Measurements from ENCODE around the gene VGF.

VGF gene

DNA sequence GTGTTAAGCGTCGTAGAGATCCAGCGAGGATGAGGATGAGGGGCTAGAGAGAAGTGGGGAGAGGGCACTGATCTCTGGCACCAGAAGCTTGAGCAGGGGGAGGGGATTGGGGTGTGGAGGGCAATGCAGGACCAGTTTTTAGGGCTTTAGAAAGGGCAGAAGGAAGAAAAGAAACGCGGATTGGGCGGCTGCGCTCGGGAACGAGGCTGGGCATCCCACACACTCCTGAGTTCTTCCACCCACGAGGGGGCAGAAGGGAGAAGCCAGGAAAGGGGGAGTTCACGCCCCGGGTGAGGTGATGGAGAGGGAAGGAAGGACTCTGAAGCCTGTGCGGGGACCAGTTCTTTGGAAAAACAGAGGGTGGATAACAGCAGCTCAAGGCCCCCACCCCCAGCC is 6.1 kb upstream of the VGF start:
- no peak overlapping the region for H3K9ac ChIP-seq
- peaks cover 96% of the 10 kb centered on the region for H3K27me3 ChIP-seq (ENCODE audit: insufficient read depth, low read depth)
- H3K27ac ChIP-seq = no peak overlapping the region
- H3K79me2 ChIP-seq (ENCODE audit: insufficient read depth, low read depth) = no peaks in the 10 kb centered on the region
- H2AFZ ChIP-seq (ENCODE audit: low read depth) = no peak overlapping the region
- H3K36me3 ChIP-seq (ENCODE audit: insufficient read depth) = no peaks in the 10 kb centered on the region
- TF ChIP-seq, protein P1, sequence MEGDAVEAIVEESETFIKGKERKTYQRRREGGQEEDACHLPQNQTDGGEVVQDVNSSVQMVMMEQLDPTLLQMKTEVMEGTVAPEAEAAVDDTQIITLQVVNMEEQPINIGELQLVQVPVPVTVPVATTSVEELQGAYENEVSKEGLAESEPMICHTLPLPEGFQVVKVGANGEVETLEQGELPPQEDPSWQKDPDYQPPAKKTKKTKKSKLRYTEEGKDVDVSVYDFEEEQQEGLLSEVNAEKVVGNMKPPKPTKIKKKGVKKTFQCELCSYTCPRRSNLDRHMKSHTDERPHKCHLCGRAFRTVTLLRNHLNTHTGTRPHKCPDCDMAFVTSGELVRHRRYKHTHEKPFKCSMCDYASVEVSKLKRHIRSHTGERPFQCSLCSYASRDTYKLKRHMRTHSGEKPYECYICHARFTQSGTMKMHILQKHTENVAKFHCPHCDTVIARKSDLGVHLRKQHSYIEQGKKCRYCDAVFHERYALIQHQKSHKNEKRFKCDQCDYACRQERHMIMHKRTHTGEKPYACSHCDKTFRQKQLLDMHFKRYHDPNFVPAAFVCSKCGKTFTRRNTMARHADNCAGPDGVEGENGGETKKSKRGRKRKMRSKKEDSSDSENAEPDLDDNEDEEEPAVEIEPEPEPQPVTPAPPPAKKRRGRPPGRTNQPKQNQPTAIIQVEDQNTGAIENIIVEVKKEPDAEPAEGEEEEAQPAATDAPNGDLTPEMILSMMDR (conservative IDR thresholded peaks at IDR 0.05; ENCODE audit: low read depth, low read length) = no peak
- no peak overlapping the region for H3K4me2 ChIP-seq
- H4K20me1 ChIP-seq (ENCODE audit: insufficient read depth) = no peaks in the 10 kb centered on the region
- no peak overlapping the region for H3K4me3 ChIP-seq (IDR thresholded peaks at IDR 0.05; ENCODE audit: insufficient read depth, low read depth, low read length)
- peaks cover 7% of the 10 kb centered on the region for H3K4me1 ChIP-seq (ENCODE audit: low read depth, poor library complexity, severe bottlenecking)

DNA sequence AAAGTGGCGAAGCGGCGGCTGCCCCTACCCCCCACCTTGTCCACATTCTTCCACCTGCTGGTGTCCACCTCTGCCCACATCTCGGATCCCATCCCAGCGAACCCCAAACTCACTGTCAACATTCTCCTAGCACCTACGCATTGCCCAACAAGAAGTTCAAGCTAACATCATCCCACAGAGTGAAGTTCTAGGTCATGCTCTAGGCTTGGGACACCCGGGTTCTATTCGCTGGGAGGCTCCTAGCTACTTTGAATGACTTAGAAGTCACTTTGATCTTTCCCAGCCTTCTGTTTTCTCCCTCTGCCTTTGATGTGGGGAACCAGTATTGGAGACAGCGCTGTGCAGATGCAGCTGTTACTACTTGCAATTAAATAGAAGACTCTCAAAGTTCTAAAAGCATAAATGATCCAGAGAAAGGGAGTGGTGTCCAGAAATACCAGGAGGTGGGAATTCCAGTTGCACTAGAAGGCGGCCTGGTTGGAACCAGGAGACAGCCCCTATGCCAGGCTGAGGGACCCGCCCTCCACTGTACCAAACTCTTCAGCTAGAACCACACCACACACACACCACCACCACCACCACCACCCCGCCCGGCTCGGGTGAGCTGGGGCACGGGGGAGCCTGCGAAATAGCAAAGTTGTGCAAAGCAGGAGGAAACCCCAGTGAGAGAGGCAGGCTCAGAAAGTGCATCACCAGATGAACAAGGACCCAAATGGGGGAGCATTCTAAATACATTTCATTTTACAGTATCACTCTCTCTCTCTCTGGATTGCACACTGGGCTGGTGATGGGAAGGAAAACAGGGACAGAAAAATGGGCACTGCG is 5.5 kb upstream of the VGF start:
- Histone ChIP-seq H3K4me3 (IDR thresholded peaks at IDR 0.05; ENCODE audit: insufficient read depth, low read depth, low read length) (no peak overlapping the region), H3K79me2 (ENCODE audit: insufficient read depth, low read depth) (no peaks in the 10 kb centered on the region), H3K27ac (no peak overlapping the region), H2AFZ (ENCODE audit: low read depth) (no peak overlapping the region), H3K4me1 (ENCODE audit: low read depth, poor library complexity, severe bottlenecking) (peaks cover 9% of the 10 kb centered on the region), H4K20me1 (ENCODE audit: insufficient read depth) (no peaks in the 10 kb centered on the region), H3K27me3 (ENCODE audit: insufficient read depth, low read depth) (peaks cover 96% of the 10 kb centered on the region), H3K4me2 (no peak overlapping the region), H3K36me3 (ENCODE audit: insufficient read depth) (no peaks in the 10 kb centered on the region), H3K9ac (no peak overlapping the region)
- TF ChIP-seq, protein P1 (conservative IDR thresholded peaks at IDR 0.05; ENCODE audit: low read depth, low read length) = no peak

DNA sequence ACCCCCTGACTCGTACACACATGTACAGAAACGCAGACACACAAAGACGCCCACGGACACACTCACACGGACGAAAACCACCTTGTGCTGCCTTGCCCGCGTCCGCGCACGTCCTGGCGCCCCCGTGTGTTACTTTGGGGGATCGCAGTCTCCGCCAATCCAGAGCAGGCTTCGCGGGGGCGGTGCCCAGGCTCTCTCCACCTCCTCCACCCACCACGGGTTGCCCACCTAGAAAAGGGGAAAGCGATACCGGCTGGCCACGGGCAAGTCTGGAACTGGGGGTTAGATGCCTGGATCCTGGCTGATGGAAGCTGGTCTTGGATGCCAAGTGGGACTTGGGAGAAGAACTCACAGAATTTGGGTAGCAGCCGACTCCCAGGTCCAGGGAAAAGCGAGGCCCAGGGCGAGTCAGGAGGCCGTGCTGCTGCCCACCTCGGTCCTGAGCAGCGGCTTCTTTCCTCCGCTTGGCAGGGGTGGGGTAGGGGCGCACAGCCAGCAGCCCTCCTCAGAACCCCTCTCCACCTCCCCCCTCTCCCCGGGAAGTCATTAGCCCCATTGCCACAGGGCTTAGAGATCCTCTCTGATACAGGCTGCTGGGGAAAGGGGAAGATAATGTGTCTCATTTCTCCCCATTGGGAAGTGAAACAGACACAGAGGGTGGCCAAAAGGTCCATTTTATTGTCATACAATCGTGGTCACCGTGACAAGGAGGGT is 4.6 kb upstream of the VGF start:
- Histone ChIP-seq H3K4me3 (IDR thresholded peaks at IDR 0.05; ENCODE audit: insufficient read depth, low read depth, low read length) (no peak overlapping the region), H3K9ac (no peak overlapping the region), H3K79me2 (ENCODE audit: insufficient read depth, low read depth) (no peaks in the 10 kb centered on the region), H3K36me3 (ENCODE audit: insufficient read depth) (no peaks in the 10 kb centered on the region), H3K27ac (no peak overlapping the region), H3K4me1 (ENCODE audit: low read depth, poor library complexity, severe bottlenecking) (peaks cover 15% of the 10 kb centered on the region), H3K4me2 (peak overlapping the region; percentile 18; the same call in 1 of the 2 replicates), H3K27me3 (ENCODE audit: insufficient read depth, low read depth) (peaks cover 89% of the 10 kb centered on the region), H2AFZ (ENCODE audit: low read depth) (peak overlapping the region; percentile 38; the same call in 1 of the 2 replicates), H4K20me1 (ENCODE audit: insufficient read depth) (no peaks in the 10 kb centered on the region)
- TF ChIP-seq, protein P1 (conservative IDR thresholded peaks at IDR 0.05; ENCODE audit: low read depth, low read length) = peak; percentile 89

DNA sequence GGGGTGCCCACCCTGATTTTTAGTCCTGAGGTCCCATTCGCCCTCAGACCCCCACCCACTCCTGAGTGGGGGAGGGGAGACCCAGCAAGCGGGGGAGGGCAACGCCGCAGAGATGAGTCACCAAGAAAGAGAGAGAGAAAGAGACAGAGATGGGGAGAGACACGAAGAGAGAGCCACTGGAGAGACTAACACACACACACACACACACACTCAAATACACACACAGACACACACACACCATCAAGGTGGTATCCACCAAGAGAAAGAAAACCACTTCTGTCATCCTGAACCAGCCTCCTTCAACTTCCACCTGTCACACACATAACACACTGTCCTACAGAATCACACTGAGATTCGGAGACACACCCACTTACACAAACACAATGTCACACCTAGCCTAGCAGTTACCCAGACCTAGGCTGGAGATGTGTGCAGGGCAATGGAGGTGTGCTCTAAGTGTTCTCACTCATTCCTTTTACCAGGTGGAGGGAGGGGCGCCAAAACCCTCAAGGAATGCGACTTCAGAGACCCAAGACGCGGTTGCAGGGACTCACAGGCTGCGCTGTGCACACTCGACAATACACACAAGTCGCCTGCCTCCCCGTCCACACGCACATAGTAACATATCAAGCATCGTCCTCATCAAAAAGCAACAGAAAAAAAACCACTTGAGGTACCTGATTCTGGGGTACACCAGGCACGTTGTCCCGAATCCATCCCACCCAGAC is 3.9 kb upstream of the VGF start:
- no peaks in the 10 kb centered on the region for H3K36me3 ChIP-seq (ENCODE audit: insufficient read depth)
- peaks cover 18% of the 10 kb centered on the region for H3K4me1 ChIP-seq (ENCODE audit: low read depth, poor library complexity, severe bottlenecking)
- no peak overlapping the region for H3K9ac ChIP-seq
- H4K20me1 ChIP-seq (ENCODE audit: insufficient read depth) = no peaks in the 10 kb centered on the region
- H2AFZ ChIP-seq (ENCODE audit: low read depth) = peak overlapping the region; percentile 38; the same call in 1 of the 2 replicates
- TF ChIP-seq, protein P1 (conservative IDR thresholded peaks at IDR 0.05; ENCODE audit: low read depth, low read length) = no peak
- H3K79me2 ChIP-seq (ENCODE audit: insufficient read depth, low read depth) = no peaks in the 10 kb centered on the region
- H3K4me2 ChIP-seq = peak overlapping the region; percentile 18; the same call in 1 of the 2 replicates
- H3K27me3 ChIP-seq (ENCODE audit: insufficient read depth, low read depth) = peaks cover 87% of the 10 kb centered on the region
- no peak overlapping the region for H3K4me3 ChIP-seq (IDR thresholded peaks at IDR 0.05; ENCODE audit: insufficient read depth, low read depth, low read length)
- H3K27ac ChIP-seq = no peak overlapping the region
